ENCODE results near the gene HRH1.
"Not testable (repeated sequence)": the region's sequence is repeated elsewhere in the genome, so short reads cannot be mapped to it uniquely, and the experiment has no call there.

Gene HRH1, protein sequence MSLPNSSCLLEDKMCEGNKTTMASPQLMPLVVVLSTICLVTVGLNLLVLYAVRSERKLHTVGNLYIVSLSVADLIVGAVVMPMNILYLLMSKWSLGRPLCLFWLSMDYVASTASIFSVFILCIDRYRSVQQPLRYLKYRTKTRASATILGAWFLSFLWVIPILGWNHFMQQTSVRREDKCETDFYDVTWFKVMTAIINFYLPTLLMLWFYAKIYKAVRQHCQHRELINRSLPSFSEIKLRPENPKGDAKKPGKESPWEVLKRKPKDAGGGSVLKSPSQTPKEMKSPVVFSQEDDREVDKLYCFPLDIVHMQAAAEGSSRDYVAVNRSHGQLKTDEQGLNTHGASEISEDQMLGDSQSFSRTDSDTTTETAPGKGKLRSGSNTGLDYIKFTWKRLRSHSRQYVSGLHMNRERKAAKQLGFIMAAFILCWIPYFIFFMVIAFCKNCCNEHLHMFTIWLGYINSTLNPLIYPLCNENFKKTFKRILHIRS

DNA sequence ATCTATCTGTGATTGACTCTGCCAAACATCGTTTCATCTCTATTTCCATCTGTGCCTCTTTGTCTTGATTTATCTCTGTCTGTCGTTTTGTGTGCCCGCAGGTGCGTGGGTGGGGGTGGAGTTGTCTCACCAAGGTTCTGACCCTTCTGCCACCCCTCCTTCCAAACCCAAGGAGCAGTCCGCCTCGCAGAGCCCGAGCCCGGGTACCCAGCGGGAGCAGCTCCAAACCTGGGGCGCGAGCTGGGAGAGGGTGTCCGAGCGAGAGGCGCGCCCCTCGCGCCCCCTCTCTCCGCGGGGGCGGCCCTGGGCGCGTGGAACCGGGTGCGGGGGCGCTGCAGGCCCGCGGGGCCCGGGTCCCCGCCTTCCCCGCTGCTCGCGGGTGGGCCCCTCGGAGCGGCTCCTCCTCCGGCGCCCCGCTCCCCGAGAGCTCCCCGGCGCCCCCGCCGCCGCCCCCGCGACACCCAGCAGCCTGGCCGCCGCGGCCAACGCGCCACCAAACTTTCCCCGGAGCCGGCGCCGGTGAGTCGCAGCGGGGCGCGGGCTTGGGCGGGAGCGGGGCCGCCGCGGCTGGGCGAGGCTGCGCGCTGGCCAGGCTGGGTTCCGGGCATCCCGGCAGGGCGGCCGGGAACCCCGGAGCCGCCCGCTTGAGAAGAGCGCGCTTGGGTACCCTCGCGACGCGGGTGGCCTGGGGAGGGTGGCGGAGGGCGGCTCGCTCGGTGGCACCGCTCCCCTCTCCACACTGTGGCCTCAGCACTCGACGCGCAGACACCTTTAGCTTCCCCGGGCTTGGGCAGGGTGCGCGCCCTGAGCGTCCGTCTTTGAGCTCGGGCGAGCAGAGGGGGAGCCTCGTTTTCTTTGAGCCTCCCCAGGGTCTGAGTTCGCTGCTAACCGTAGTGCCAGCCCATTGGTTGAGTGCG, at the start of gene HRH1:
HRH1 (plus strand) TSS at position 458 of the 917 bp plus-strand sequence. CDS start 104,545 bp downstream, outside the sequence.
- no peak for DNase-seq

DNA sequence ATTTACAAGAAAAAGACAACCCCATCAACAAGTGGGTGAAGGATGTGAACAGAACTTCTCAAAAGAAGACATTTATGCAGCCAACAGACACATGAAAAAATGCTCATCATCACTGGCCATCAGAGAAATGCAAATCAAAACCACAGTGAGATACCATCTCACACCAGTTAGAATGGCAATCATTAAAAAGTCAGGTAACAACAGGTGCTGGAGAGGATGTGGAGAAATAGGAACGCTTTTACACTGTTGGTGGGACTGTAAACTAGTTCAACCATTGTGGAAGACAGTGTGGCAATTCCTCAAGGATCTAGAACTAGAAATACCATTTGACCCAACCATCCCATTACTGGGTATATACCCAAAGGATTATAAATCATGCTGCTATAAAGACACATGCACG, 41.0 kb upstream of the HRH1 start:
- not testable (repeated sequence) for DNase-seq

DNA sequence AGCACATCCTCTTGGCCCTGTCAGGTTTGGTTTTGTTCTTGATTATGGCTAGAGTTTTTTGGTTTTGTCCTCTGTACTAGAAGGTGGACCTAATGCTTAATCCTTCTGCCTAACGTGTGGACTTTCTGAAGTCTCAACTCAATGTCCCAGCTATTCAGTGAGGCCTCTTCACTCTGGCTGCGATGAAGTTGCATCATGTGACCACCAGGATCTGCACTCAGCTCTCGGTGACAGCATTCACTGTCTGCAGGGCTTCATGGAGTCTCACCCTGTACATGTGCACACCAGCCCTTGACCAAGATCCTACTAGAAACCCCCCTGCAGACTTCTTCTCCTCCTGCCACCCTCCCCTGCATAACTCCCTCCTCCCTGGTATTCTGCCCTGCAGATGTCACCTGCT, 38.7 kb upstream of the HRH1 start:
- no peak for DNase-seq

DNA sequence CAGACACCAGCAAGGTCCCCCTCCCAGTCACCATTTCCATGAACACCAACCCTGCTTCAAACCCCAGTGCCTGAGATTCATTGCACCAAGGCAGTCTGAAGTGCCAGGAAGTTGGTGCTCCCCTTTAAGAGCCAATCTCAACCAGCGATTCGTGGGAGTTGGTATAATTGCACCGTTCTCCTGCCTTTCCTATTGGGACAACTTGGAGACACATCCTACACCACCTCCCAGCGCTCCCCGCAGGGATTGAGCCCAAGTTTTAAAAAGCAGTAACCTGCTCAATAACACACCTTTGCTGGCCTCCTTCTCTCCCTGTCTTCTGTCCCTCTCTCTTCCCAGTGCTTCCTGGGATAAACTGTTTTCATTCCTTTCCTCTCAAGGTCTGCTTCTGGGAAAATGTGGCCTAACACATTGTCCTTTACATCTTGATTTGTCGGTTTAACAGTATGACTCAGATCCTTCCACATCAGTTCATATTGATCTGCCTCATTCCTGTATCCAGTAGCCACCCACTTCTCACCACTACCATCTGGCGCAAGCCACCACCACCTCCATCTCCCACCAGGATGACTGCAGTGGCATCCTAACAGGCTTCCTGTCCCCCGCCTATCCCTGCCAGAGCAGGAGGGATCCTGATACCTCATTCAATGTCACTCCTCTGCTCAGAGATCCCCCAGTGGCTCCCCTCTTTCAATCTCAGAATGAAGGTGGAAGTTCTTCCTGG, 37.8 kb upstream of the HRH1 start:
- DNase-seq: no peak

DNA sequence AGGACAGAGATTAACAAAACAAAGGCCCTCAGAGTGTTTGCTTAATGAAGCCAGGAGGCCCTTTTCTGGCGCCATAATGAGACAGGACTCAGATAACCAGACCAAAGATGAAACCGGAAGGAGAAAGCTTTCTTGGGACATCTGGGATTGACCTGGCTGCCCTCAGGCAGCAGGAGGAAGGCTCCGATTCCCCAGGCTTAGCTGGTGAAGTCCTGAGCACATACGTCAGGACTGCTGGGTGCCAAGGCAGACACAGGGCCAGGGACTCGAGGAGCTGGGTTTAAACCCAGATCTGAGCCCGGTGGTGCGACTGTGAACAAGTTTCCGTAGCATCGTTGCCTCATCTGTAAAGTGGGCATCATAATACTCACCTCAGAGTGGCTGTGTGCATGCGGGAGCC, 36.7 kb upstream of the HRH1 start:
- no peak for DNase-seq

DNA sequence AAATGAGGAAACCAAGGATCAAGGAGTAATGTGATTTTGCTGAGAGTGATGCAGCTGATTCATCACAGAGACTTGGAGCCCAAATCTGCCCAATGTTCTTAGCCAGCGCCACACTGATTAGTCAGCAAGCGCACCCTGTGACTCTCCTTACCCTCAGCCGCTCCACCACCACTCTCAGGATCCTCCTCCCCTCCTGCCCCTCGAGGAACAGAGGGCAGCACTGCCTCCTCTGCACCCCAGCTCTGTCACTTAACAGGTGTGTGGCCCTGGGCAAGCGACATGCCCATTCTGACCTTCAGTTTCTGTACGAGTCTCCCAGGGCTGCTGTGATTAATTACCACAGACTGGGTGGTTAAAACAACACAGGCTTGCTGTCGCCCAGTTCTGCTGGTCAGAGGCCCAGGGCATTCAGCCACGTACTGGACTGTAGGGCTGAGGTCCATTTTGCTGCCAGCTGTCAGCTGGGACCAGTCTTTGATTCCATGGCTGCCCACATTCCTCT, 36.1 kb upstream of the HRH1 start:
- no peak for DNase-seq

DNA sequence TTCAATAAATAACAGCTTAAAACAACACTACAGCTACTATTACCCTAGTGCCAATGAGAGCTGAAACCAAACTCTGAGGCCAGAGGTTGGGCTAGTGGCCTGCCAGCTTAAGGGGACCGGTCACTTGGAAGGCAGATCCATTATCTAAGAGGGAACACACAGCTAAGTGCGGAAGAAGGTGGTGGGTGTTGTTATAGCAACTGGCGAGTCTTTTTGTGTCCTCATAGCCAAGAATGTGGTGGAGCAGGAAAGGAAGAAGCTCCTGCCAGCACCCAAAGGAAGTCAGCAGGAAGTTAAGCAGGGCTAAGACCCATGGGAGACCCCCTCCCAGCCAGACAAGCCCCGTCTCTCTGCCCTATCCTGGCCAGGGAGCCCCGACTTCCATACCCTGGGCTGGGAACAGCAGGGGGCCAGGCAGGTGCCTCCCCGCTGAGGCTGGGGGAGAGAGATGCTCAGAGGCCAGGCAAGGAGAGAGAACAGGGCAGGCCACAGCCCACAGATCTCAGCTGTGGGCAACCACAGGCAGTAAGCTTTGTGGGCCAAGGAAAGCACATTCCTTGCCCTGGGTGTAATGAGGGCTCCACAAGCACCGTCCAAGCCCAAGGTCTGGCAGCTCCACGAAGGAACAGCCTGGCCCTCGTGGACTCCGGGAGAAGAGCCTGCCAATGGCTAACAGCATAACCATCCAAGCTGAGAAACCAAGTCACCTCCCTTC, 34.0 kb upstream of the HRH1 start:
- no peak for DNase-seq

DNA sequence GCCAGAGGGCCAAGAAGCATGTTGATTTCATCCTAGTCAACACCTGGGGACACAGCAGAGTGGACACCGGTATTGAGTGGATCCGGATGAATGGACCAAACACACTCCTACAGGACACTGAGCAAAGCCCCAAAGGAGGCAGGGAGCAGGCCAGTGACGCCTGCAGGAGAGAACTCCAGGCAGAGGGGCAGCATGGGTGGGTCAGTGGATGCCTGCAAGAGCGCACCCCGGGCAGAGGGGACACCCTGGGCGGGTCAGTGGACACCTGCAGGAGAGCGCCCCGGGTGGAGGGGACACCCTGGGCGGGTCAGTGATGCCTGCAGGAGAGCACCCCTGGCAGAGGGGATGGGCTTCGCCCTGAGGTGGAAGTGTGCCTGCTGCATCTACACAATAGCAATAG, 27.6 kb upstream of the HRH1 start:
- DNase-seq: no peak

DNA sequence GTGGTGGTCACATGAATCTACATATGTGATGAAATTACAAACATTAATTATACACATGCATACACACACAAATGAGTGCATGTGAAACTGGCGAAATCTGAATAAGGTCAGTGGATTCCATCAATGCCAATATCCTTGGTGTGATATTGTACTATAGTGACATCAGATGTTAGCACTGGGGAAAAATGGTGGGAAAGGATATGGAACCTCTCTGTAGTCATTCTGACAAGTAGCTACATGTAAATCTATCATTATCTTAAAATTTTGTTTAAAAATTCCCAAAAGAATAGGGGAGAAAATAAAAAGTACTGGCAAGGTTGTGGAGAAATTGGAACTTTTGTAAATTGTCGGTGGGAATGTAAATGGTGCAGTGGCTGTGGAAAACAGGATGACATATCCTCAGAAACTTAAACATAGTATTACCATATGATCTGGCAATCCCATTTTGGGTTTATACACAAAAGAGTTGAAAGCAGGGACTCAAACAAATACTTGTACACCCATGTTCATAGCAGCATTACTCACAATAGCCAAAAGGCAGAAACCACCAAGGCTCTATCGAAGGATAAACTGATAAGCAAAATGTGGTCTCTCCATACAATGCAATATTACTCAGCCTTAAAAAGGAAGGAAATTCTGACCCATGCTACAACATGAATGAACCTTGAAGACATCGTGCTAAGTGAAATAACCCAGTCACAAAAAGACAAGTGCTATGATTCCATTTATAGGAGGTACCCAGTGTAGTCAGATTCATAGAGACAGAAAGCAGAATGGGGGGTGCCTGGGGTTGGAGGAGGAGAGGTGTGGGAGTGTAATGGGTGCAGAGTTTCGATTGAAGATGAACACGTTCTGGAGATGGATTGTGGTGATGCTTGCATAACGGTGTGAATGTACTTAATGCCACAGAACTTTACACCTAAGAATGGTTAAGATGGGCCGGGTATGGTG, 25.3 kb upstream of the HRH1 start:
- no peak for DNase-seq

DNA sequence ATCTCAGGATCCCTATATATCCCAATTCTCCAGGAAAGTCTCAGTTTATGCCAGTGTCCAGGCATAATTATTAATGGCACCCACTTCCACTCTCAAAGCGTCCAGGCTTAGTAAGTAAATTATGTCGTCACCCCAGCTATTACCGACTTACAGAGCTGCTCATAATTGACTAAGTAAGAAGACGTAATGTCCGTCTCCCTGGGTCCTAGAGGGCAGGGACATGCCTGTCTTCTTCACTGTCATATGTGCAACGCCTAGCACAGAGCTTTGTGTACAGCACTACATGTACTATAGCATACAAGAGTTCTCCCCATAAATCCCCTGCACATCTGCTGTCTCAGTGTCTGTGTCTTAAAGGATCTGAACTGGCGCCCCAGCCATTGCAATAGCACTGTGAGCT, 23.9 kb upstream of the HRH1 start:
- no peak for DNase-seq

DNA sequence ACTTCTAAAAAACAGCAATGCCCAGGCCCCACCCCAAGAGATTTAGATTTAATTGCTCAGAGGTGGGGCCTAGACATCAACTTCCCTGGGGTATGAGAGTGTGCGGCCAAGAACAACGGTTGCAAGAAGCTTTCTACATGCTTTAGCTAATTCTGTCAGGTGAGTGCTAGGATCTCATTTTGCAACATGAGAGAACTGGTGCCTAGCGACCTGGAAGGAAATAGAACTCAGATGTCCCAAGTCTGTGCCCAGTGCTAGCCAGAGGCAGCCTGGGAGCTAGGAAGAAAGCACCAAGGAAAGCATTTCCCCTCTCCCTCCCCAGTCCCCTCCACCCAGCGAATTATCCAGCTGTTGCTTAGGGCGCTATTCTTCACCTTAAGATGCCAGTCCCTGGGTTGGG, 22.9 kb upstream of the HRH1 start:
- DNase-seq: no peak

DNA sequence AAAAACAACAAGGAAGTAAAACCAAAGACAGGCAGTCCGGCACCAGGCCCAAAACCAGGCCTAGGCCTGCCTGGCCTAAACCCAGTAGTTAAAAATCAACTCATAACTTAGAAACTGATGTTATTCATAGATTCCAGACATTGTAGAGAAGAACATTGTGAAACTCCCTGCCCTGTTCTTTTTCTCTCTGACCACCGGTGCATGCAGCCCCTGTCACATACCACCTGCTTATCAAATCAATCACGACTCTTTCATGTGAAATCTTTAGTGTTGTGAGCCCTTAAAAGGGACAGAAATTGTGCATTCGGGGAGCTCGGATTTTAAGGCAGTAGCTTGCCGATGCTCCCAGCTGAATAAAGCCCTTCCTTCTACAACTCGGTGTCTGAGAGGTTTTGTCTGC, 22.4 kb upstream of the HRH1 start:
- DNase-seq: not testable (repeated sequence)

DNA sequence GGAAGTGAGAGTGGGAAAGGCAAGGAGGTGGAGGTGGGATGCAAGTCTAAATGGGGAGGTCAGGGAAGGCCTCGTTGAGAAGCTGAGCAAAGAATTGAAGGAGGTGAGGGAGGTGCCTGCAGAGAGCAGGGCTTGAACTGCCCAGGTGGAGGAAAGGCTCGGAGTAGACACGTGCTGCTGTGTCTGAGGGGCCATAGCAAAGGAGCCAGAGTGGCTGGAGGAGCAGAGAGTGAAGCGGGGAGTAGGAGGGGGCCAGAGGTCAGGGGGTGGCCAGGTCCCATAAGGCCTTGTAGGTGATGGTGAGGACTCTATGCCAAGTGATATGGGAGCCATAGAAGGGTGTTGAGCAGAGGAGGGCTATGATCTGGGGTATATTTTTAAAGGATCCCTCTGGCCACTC, 21.4 kb upstream of the HRH1 start:
- DNase-seq: no peak

DNA sequence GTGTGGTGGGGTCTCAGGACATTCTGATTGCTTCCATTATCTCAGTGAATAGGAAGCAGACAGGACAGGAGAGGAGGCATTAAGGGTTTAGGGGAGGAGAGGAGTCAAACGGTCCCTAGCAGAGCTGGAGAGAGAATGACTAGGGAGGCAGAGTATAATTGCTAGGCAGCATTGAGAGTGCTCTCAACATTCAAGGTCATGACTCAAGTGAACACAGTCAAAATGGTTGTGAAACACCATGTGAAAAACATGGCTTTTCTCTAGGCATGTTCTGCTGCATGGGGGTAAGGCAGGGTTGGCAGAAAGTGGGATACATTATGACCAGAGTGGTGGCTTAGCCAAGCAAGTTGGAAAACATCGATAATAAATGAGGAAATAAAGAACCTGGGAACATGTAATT, 19.5 kb upstream of the HRH1 start:
- DNase-seq: no peak

DNA sequence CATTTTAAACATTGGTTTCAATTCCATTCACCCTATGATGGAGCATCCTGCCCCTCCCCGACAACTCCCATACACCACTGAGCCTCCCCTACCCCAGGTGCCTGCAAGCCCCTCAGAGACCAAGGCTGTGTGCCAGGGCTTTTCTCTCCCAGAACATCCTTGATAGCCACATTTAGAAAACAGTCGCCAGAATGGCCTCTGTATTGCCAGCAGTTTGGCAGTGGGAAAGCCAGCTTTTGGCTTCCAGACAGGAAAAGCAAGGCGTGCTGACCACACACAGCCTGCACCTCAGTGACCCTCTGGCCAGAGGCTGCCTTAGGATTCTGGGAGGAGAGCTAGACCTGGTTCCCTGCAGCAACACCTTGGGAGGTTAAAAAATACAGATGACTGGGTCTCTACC, 18.2 kb upstream of the HRH1 start:
- no peak for DNase-seq

DNA sequence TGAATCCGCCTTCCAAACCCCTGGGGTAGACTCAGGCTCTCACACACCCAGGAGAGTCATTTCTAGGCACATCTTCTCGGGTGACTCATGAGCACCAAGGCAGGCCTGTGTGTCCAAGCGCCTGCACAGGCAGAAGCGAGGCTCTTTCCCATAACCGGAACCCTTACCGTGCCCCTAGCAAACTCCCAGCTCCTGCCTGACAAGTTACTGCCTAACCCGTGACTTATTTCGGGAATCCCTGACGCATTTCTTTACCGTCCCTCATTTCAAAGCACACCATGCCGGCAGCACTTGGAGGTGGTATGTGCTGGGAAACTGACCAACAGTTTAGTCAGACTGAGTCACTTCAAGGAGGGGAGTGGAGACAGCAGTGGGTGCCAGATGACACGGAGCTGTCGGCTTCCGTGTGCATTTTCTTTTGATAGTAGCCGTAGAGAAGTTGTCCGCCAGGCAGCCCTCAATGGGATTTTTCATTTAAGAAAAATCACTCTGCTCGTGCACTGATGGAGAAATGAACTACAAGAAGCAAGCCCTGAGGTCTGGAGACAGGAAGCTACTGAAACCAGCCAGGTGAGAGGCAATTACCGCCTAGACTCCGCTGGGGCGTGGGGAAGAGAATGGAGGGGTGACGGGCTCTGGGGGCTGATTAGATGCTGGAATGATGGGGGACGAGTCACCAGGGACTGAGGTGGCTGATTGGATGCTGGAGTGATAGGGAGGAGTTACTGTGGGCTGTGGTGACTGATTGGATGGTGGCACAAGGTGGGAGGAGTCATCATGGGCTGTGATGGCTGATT, 17.3 kb upstream of the HRH1 start:
- no peak for DNase-seq

DNA sequence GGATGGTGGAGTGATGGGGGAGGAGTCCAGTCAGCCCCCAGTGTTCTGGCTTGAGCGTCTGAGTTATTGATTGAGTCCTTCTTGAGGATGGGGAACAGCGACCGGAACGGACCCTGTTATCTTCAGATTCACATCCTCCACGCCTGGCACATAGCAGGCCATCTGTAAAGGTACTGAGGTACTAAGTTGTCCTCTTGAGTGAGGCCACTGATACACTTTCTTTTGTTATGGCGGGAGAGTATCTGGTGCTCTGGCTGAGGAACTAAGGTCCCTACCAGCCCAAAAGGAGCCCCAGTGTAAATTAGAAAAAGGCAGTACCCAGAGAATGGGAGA, 16.7 kb upstream of the HRH1 start:
- DNase-seq: no peak

DNA sequence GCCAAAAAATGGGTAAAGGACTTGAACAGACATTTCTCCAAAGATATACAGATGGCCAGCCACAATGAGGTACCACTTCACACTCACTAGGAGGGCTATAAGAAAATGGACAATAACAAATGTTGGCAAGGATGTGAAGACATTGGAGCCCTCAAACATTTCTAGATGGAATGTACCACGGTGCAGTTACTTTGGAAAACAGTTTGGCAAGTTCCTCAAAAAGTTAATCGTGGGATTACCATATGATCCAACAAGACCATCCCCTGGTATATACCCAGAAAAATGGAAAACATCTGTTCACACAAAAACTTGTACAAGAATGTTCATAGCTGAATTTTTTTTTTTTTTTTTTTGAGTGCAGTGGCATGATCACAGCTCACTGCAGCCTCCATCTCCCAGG, 15.9 kb upstream of the HRH1 start:
- no peak for DNase-seq

DNA sequence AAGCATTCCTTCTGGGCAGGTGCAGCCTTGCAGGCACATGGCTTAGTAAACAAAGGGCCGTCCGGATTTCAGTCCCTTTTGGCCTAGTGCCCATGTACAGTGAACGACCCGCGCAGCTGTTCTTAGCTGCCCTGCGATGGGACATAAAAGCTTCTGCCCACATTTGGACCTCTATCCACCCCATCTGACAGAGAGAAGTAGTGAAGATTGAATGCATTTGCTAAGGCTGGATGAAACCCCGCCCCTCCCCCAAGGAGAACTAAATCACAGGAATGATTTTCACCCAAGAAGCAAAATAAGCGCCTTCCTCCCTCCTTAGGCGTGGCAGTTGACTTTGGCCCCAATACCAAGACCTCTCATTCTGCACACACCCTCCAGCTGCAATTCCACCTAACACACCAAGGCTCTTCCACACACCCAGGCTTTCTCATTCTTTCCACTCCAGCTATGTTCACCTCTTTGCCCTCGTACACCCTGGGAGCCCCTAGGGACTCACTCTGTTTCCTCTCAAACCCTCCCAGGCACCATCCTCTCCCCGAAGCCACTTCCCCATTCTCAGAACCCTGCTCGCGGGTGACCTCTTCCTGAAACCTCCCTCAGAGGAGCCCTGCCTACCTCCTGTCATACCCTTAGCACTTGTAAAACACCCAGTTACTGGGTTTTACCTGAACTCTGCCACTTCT, 14.1 kb upstream of the HRH1 start:
- DNase-seq: no peak

DNA sequence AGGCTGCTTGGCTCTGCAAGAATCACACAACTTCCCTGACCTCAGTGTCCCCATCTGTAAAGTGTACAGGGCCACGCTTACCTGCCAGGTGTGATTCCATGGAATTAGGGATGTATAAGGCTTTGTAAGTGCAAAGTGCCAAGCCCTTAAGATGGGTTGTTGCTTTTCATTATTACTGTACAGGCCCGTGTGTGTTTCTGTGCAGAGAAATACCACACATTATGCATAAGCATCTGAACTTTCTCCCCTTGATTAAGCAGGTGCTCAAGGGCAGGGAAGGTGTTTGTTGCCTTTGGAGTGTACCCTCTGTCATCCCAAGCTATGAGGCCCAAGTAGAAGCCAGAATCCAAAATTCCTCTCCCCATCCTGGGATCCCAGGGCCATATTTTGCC, 13.6 kb upstream of the HRH1 start:
- DNase-seq: no peak
